Stimulated activated CD8-positive, alpha-beta memory T cell treated with anti-CD3 and anti-CD28 coated beads, Interleukin-15, amount 100 ng/mL, for 24 hours (primary cell): Measurements from ENCODE around the gene SULT1A3.
"Not testable (repeated sequence)": the region's sequence is repeated elsewhere in the genome, so short reads cannot be mapped to it uniquely, and the experiment has no call there.

Experiments
- DNase-seq: peaks from one replicate; pipeline ENCODE4 v3.0.0-alpha.2; 2020; ENCODE audit warnings: low read depth

The SULT1A3 gene

GRCh38 chr16:30199049-30199448, at the start of gene SULT1A3:
SULT1A3 (plus strand) TSS chr16:30199255; CDS start chr16:30200729, 1,474 bp downstream.
- DNase-seq, result not testable (repeated sequence)

- DNase-seq, result no peak
Observed at GRCh38 chr16:30151091-30151490, 48.0 kb upstream of the SULT1A3 start.

- no peak for DNase-seq
Observed at GRCh38 chr16:30152517-30152916, 46.5 kb upstream of the SULT1A3 start.

GRCh38 chr16:30155188-30155587, 43.9 kb upstream of the SULT1A3 start:
- DNase-seq, result no peak

GRCh38 chr16:30157214-30157613, 41.8 kb upstream of the SULT1A3 start:
- no peak for DNase-seq

GRCh38 chr16:30163538-30163937, 35.5 kb upstream of the SULT1A3 start:
- DNase-seq, result no peak

- DNase-seq, result no peak
Observed at GRCh38 chr16:30166202-30166902, 32.7 kb upstream of the SULT1A3 start.

- DNase-seq, result not testable (repeated sequence)
Observed at GRCh38 chr16:30168746-30169145, 30.3 kb upstream of the SULT1A3 start.

GRCh38 chr16:30169416-30169815, 29.6 kb upstream of the SULT1A3 start:
- DNase-seq, result not testable (repeated sequence)

GRCh38 chr16:30170145-30170544, 28.9 kb upstream of the SULT1A3 start:
- DNase-seq, result not testable (repeated sequence)

- no peak for DNase-seq
Observed at GRCh38 chr16:30173054-30173453, 26.0 kb upstream of the SULT1A3 start.

- DNase-seq, result not testable (repeated sequence)
Observed at GRCh38 chr16:30176876-30177275, 22.2 kb upstream of the SULT1A3 start.

- no peak for DNase-seq
Observed at GRCh38 chr16:30179195-30179594, 19.9 kb upstream of the SULT1A3 start.

GRCh38 chr16:30179931-30180330, 19.1 kb upstream of the SULT1A3 start:
- DNase-seq, result no peak

- no peak for DNase-seq
Observed at GRCh38 chr16:30180741-30181140, 18.3 kb upstream of the SULT1A3 start.

- peak; percentile 60 for DNase-seq
Observed at GRCh38 chr16:30183233-30184095, 15.6 kb upstream of the SULT1A3 start, which contains the start of gene CORO1A. CORO1A (plus strand) TSS chr16:30183602; CDS start chr16:30185210, 1,608 bp downstream.

- DNase-seq, result peak; percentile 35
Observed at GRCh38 chr16:30184096-30184890, 14.8 kb upstream of the SULT1A3 start.

- DNase-seq, result peak; percentile 13
Observed at GRCh38 chr16:30184891-30185682, 14.0 kb upstream of the SULT1A3 start.

- DNase-seq, result peak; percentile 50
Observed at GRCh38 chr16:30185683-30186421, 13.2 kb upstream of the SULT1A3 start.

GRCh38 chr16:30186444-30186781, 12.6 kb upstream of the SULT1A3 start:
- DNase-seq, result no peak
